HepG2 (cell line): ENCODE measurements around the gene C21orf58. TPM values are rescaled to one million over a fixed set of nuclear protein-coding genes. Genes with fewer than 3 reads are reported as not detected.

Experiments
- AKAP8 ChIP-seq: sonication (generic); formaldehyde crosslinking; IDR thresholded peaks from 2 replicates; pipeline ENCODE4 v1.5.1; 2020; ENCODE audit warnings: mild to moderate bottlenecking, missing genetic modification reagents
- BCLAF1 ChIP-seq: fragments of 450-650 bp; IDR thresholded peaks from 2 replicates; pipeline ENCODE4 v1.6.1; 2017; ENCODE audit warnings: mild to moderate bottlenecking
- DMAP1 ChIP-seq: IDR thresholded peaks from 2 replicates; pipeline ENCODE4 v1.6.1; 2016
- GABPB1 ChIP-seq: IDR thresholded peaks from 2 replicates; pipeline ENCODE4 v1.6.1; 2016; ENCODE audit warnings: mild to moderate bottlenecking, missing genetic modification reagents, moderate library complexity, missing compliant biosample characterization
- GATAD1 ChIP-seq: IDR thresholded peaks from 2 replicates; pipeline ENCODE4 v1.6.1; 2016; ENCODE audit warnings: missing genetic modification reagents, missing compliant biosample characterization
- GPBP1L1 ChIP-seq: sonication (generic); formaldehyde crosslinking; IDR thresholded peaks from 2 replicates; pipeline ENCODE4 v1.5.0; 2020; ENCODE audit warnings: mild to moderate bottlenecking, missing genetic modification reagents
- HDAC1 ChIP-seq: sonication (generic); formaldehyde crosslinking; IDR thresholded peaks from 2 replicates; pipeline ENCODE4 v1.5.1; 2020; ENCODE audit warnings: mild to moderate bottlenecking, missing genetic modification reagents
- NCOA2 ChIP-seq: sonication (generic); formaldehyde crosslinking; IDR thresholded peaks from 2 replicates; pipeline ENCODE4 v1.8.0; 2022; ENCODE audit warnings: inconsistent platforms
- NCOA5 ChIP-seq: sonication (generic); formaldehyde crosslinking; IDR thresholded peaks from 2 replicates; pipeline ENCODE4 v1.4.0; 2020; ENCODE audit warnings: missing genetic modification reagents
- RBM39 ChIP-seq: fragments of 200-400 bp; formaldehyde crosslinking; IDR thresholded peaks from one replicate; pipeline ENCODE4 v1.6.1; 2018; ENCODE audit warnings: antibody characterized with exemption, mild to moderate bottlenecking, low read depth, low read length; ENCODE audit not compliant: poor library complexity, severe bottlenecking
- RNF219 ChIP-seq: sonication (generic); formaldehyde crosslinking; IDR thresholded peaks from 2 replicates; pipeline ENCODE4 v1.5.0; 2020; ENCODE audit warnings: mild to moderate bottlenecking, missing genetic modification reagents
- ZBTB25 ChIP-seq: IDR thresholded peaks from 2 replicates; pipeline ENCODE4 v1.6.1; 2018; ENCODE audit warnings: missing genetic modification reagents
- ZNF775 ChIP-seq: sonication (generic); formaldehyde crosslinking; IDR thresholded peaks from 2 replicates; pipeline ENCODE4 v1.4.0; 2020; ENCODE audit warnings: missing genetic modification reagents, mild to moderate bottlenecking, moderate library complexity, borderline replicate concordance
- ZNF839 ChIP-seq: sonication (generic); formaldehyde crosslinking; IDR thresholded peaks from 2 replicates; pipeline ENCODE4 v1.4.0; 2020; ENCODE audit warnings: missing genetic modification reagents, mild to moderate bottlenecking, borderline replicate concordance
- polyA plus RNA-seq, 8 experiments: library from polyadenylated mRNA; depleted of rRNA in 3 of 8; stranded (reverse) in 7 of 8; unstranded in 1 of 8; fragments of >200 nt; fragmentation: Illumina TruSeq in 4 of 8; extraction: Trizol in 4 of 8; gene quantifications; 2 replicates each; pipeline versions ENCODE4 v1.2.1 to v1.2.3, GENCODE V29; 2011 to 2016; ENCODE audit warnings: low read depth in 4 of 8, missing spikeins in 1 of 8, mixed read lengths in 1 of 8; ENCODE audit not compliant: insufficient read depth in 1 of 8
- total RNA-seq, 5 experiments: library from RNA; depleted of rRNA; stranded (reverse); fragments of >200 nt; fragmentation: Illumina TruSeq; extraction: Trizol; gene quantifications; 2 replicates each; pipeline ENCODE4 v1.2.3, GENCODE V29; 2016; ENCODE audit warnings: low read depth in 1 of 5
- TF ChIP-seq, protein P1 (sequence below): sonication (generic); formaldehyde crosslinking; IDR thresholded peaks from 2 replicates; pipeline ENCODE4 v1.5.1; 2020; ENCODE audit warnings: mild to moderate bottlenecking, missing genetic modification reagents, moderate library complexity
- TF ChIP-seq, protein P2 (sequence below): sonication (generic); formaldehyde crosslinking; IDR thresholded peaks from 2 replicates; pipeline ENCODE4 v1.8.0; 2022; ENCODE audit warnings: missing genetic modification reagents, low read depth, mild to moderate bottlenecking, borderline replicate concordance

Gene C21orf58
- total and polyA plus RNA-seq, 2 of the 13 experiments (the other 11 are each of a cell fraction or from before 2014, with no cell fraction given): 3.5 to 6.8 TPM

GRCh38 chr21:46295177-46295770 is 28.4 kb downstream of the C21orf58 start (continued):
- TF ChIP-seq, protein P1, sequence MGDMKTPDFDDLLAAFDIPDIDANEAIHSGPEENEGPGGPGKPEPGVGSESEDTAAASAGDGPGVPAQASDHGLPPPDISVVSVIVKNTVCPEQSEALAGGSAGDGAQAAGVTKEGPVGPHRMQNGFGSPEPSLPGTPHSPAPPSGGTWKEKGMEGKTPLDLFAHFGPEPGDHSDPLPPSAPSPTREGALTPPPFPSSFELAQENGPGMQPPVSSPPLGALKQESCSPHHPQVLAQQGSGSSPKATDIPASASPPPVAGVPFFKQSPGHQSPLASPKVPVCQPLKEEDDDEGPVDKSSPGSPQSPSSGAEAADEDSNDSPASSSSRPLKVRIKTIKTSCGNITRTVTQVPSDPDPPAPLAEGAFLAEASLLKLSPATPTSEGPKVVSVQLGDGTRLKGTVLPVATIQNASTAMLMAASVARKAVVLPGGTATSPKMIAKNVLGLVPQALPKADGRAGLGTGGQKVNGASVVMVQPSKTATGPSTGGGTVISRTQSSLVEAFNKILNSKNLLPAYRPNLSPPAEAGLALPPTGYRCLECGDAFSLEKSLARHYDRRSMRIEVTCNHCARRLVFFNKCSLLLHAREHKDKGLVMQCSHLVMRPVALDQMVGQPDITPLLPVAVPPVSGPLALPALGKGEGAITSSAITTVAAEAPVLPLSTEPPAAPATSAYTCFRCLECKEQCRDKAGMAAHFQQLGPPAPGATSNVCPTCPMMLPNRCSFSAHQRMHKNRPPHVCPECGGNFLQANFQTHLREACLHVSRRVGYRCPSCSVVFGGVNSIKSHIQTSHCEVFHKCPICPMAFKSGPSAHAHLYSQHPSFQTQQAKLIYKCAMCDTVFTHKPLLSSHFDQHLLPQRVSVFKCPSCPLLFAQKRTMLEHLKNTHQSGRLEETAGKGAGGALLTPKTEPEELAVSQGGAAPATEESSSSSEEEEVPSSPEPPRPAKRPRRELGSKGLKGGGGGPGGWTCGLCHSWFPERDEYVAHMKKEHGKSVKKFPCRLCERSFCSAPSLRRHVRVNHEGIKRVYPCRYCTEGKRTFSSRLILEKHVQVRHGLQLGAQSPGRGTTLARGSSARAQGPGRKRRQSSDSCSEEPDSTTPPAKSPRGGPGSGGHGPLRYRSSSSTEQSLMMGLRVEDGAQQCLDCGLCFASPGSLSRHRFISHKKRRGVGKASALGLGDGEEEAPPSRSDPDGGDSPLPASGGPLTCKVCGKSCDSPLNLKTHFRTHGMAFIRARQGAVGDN (CRISPR knock-in tag): peak; percentile 50
- 0 out of 2 replicates have a peak, but pooled peaks have one; percentile 21 for TF ChIP-seq GATAD1
- TF ChIP-seq ZBTB25 (CRISPR knock-in tag): no peak
- 0 out of 2 replicates have a peak, but pooled peaks have one; percentile 34 for TF ChIP-seq HDAC1
- TF ChIP-seq ZNF775: no peak
- no peak for TF ChIP-seq ZNF839
- TF ChIP-seq GPBP1L1 (CRISPR knock-in tag): no peak
- no peak for TF ChIP-seq RNF219 (CRISPR knock-in tag)
- TF ChIP-seq, protein P2, sequence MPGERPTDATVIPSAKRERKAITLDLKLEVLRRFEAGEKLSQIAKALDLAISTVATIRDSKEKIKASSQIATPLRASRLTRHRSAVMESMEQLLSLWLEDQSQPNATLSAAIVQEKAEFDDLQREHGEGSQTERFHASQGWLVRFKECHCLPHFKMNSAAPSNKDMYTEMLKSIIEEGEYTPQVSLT: no peak
- TF ChIP-seq DMAP1: no peak
- TF ChIP-seq NCOA2 (CRISPR knock-in tag): no peak
- TF ChIP-seq RBM39: no peak
- TF ChIP-seq NCOA5 (CRISPR knock-in tag): no peak
- no peak for TF ChIP-seq BCLAF1
- TF ChIP-seq AKAP8 (CRISPR knock-in tag): peak; percentile 8; the same call in 1 of the 2 replicates
- TF ChIP-seq GABPB1 (CRISPR knock-in tag): no peak
